OCI-LY1 (cell line): ENCODE data around the gene LRP6.

ENCODE experiments used
- H2AFZ ChIP-seq: fragments of 200-600 bp; sonication (generic), shearing (Covaris generic); 2 replicates; pipeline ENCODE4 v1.6.0; 2014; ENCODE audit warnings: antibody characterized with exemption, mild to moderate bottlenecking, low read length
- H3F3A ChIP-seq: fragments of 200-600 bp; sonication (generic), shearing (Covaris generic); 2 replicates; pipeline ENCODE4 v1.6.0; 2014; ENCODE audit warnings: mild to moderate bottlenecking, antibody characterized with exemption, low read length, moderate library complexity; ENCODE audit not compliant: insufficient read depth
- H3K27ac ChIP-seq: fragments of 200-600 bp; sonication (generic); 2 replicates; pipeline ENCODE4 v1.5.1; 2014; ENCODE audit warnings: low read length, mixed run types, mild to moderate bottlenecking, low read depth; ENCODE audit not compliant: poor library complexity, severe bottlenecking
- H3K27me3 ChIP-seq: fragments of 200-600 bp; sonication (generic); 2 replicates; pipeline ENCODE4 v1.6.0; 2014; ENCODE audit warnings: antibody characterized with exemption, mild to moderate bottlenecking, low read length, moderate library complexity; ENCODE audit not compliant: insufficient read depth
- H3K36me3 ChIP-seq: fragments of 200-600 bp; sonication (generic); 2 replicates; pipeline ENCODE4 v1.6.1; 2014; ENCODE audit warnings: mild to moderate bottlenecking, antibody characterized with exemption, low read length, moderate library complexity, mixed read lengths; ENCODE audit not compliant: insufficient read depth
- H3K4me1 ChIP-seq: fragments of 200-600 bp; sonication (generic); 2 replicates; pipeline ENCODE4 v1.5.1; 2014; ENCODE audit warnings: mild to moderate bottlenecking, low read length, moderate library complexity; ENCODE audit not compliant: insufficient read depth, severe bottlenecking
- H3K4me2 ChIP-seq: fragments of 200-600 bp; sonication (generic), shearing (Covaris generic); 2 replicates; pipeline ENCODE4 v1.6.1; 2014; ENCODE audit warnings: low read length
- H3K4me3 ChIP-seq: fragments of 200-600 bp; sonication (generic); 2 replicates; pipeline ENCODE4 v1.5.1; 2014; ENCODE audit warnings: low read length, low read depth, mild to moderate bottlenecking, mixed read lengths; ENCODE audit not compliant: poor library complexity, severe bottlenecking
- H3K79me2 ChIP-seq: fragments of 200-600 bp; shearing (Covaris generic); 2 replicates; pipeline ENCODE4 v1.6.1; 2016; ENCODE audit warnings: mixed run types, low read length, mixed read lengths; ENCODE audit not compliant: insufficient read depth
- H3K9ac ChIP-seq: fragments of 200-600 bp; sonication (generic), shearing (Covaris generic); 2 replicates; pipeline ENCODE4 v1.6.1; 2014; ENCODE audit warnings: mild to moderate bottlenecking, low read length, mixed read lengths
- H3K9me2 ChIP-seq: fragments of 200-600 bp; sonication (generic), shearing (Covaris generic); 2 replicates; pipeline ENCODE4 v1.6.1; 2014; ENCODE audit warnings: low read depth, mild to moderate bottlenecking, low read length, mixed read lengths
- H3K9me3 ChIP-seq: fragments of 200-600 bp; shearing (Covaris generic); 2 replicates; pipeline ENCODE4 v1.6.1; 2014; ENCODE audit warnings: low read length, mixed read lengths
- H4K20me1 ChIP-seq: fragments of 200-600 bp; sonication (generic), shearing (Covaris generic); 2 replicates; pipeline ENCODE4 v1.6.0; 2016; ENCODE audit warnings: mild to moderate bottlenecking, low read length; ENCODE audit not compliant: insufficient read depth
- EZH2 ChIP-seq: fragments of 200-600 bp; sonication (generic), shearing (Covaris generic); IDR thresholded peaks from 2 replicates; pipeline ENCODE4 v1.8.0; 2017; ENCODE audit warnings: borderline replicate concordance, mixed run types, mild to moderate bottlenecking, antibody characterized with exemption, low read length, moderate library complexity, mixed read lengths
- TF ChIP-seq, protein P1 (sequence below): fragments of 200-600 bp; sonication (generic), shearing (Covaris generic); IDR thresholded peaks from 2 replicates; pipeline ENCODE4 v1.5.1; 2017; ENCODE audit warnings: mild to moderate bottlenecking, antibody characterized with exemption, low read length, moderate library complexity, mixed read lengths

LRP6 gene

GRCh38 chr12:12176402-12176801 lies 90.4 kb downstream of the LRP6 start:
- Histone ChIP-seq H3K4me1 (no peaks in the 10 kb centered on the region), H3K36me3 (no peaks in the 10 kb centered on the region), H2AFZ (no peak overlapping the region), H3K27me3 (no peaks in the 10 kb centered on the region), H3K4me2 (no peak overlapping the region), H3K9ac (no peak overlapping the region), H3F3A (no peaks in the 10 kb centered on the region), H3K4me3 (no peak overlapping the region), H3K79me2 (no peaks in the 10 kb centered on the region), H3K9me3 (no peaks in the 10 kb centered on the region), H4K20me1 (no peaks in the 10 kb centered on the region), H3K9me2 (no peaks in the 10 kb centered on the region), H3K27ac (no peak overlapping the region)
- TF ChIP-seq, protein P1, sequence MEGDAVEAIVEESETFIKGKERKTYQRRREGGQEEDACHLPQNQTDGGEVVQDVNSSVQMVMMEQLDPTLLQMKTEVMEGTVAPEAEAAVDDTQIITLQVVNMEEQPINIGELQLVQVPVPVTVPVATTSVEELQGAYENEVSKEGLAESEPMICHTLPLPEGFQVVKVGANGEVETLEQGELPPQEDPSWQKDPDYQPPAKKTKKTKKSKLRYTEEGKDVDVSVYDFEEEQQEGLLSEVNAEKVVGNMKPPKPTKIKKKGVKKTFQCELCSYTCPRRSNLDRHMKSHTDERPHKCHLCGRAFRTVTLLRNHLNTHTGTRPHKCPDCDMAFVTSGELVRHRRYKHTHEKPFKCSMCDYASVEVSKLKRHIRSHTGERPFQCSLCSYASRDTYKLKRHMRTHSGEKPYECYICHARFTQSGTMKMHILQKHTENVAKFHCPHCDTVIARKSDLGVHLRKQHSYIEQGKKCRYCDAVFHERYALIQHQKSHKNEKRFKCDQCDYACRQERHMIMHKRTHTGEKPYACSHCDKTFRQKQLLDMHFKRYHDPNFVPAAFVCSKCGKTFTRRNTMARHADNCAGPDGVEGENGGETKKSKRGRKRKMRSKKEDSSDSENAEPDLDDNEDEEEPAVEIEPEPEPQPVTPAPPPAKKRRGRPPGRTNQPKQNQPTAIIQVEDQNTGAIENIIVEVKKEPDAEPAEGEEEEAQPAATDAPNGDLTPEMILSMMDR = no peak
- TF ChIP-seq EZH2 = no peak

DNA sequence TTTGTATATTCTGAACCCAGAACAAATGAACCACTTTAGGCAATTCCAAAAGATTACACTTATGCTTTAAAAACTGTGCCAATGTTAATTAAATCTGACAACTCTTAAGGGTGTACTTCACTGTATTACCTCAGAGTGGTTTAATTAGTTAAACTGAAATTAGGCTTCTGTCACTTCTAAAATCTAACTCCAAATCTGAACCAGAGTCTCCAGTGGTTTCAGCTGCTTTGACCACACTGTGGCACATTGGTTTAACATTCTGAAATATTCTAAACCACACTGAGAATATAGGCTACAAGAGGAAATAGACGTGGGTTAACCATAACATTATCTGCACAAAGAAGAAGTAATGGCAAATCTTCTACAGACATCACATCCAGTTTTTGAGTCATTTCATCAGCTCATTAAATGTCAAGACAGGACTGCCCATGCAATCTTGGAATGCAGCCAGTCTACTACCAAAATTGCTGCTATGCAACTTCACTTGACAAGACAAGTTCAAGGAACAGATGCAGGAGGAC lies 94.8 kb downstream of the LRP6 start:
- no peak overlapping the region for H3K9ac ChIP-seq
- H3K9me3 ChIP-seq = no peaks in the 10 kb centered on the region
- no peak overlapping the region for H3K4me3 ChIP-seq
- H3K27ac ChIP-seq = no peak overlapping the region
- no peaks in the 10 kb centered on the region for H3K36me3 ChIP-seq
- H3K9me2 ChIP-seq = no peaks in the 10 kb centered on the region
- no peak overlapping the region for H3K4me2 ChIP-seq
- no peaks in the 10 kb centered on the region for H3F3A ChIP-seq
- H3K4me1 ChIP-seq = no peaks in the 10 kb centered on the region
- no peak for TF ChIP-seq EZH2
- TF ChIP-seq, protein P1 = no peak
- no peaks in the 10 kb centered on the region for H3K27me3 ChIP-seq
- H4K20me1 ChIP-seq = no peaks in the 10 kb centered on the region
- no peaks in the 10 kb centered on the region for H3K79me2 ChIP-seq
- H2AFZ ChIP-seq = no peak overlapping the region

DNA sequence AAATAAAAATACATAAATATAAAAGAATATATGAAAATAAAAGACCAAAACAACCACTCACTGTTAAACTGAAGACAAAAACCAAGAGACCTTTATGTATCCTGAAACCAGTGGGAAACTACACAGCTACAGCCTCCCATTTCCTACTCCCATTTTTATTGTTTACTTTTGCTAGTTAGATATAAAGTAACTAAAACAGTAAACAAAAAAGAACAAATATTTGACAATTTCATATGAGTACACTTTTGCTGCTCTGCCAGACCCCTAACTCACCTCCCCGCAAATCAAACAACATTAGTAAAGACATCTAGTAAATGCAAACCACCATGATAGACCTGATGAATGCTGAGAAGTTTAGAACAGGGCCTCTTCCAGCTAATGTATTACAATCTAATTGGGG lies 99.0 kb downstream of the LRP6 start:
- Histone ChIP-seq H3K27ac (no peak overlapping the region), H3K9me3 (no peaks in the 10 kb centered on the region), H2AFZ (no peak overlapping the region), H3K36me3 (no peaks in the 10 kb centered on the region), H3K9ac (no peak overlapping the region), H3K79me2 (no peaks in the 10 kb centered on the region), H3K27me3 (no peaks in the 10 kb centered on the region), H3F3A (0 out of 2 replicates have a peak, but pooled peaks cover 3% of the 10 kb centered on the region), H3K9me2 (no peaks in the 10 kb centered on the region), H4K20me1 (no peaks in the 10 kb centered on the region), H3K4me3 (no peak overlapping the region), H3K4me2 (no peak overlapping the region), H3K4me1 (no peaks in the 10 kb centered on the region)
- TF ChIP-seq, protein P1 = no peak
- no peak for TF ChIP-seq EZH2
